HepG2 (cell line): ENCODE measurements around the gene PSMD12. TPM values are rescaled to one million over a fixed set of nuclear protein-coding genes. Genes with fewer than 3 reads are reported as not detected.

ENCODE experiments used
- AHR ChIP-seq: IDR thresholded peaks from 2 replicates; pipeline ENCODE4 v1.6.1; 2018; ENCODE audit warnings: missing genetic modification reagents, missing compliant biosample characterization
- ARID2 ChIP-seq: sonication (generic); formaldehyde crosslinking; IDR thresholded peaks from 2 replicates; pipeline ENCODE4 v1.8.1; 2022; ENCODE audit warnings: mild to moderate bottlenecking, missing genetic modification reagents, borderline replicate concordance
- ARID5B ChIP-seq: IDR thresholded peaks from 2 replicates; pipeline ENCODE4 v1.4.0; 2020; ENCODE audit warnings: mild to moderate bottlenecking, missing genetic modification reagents
- ATRX ChIP-seq: sonication (generic); formaldehyde crosslinking; IDR thresholded peaks from 2 replicates; pipeline ENCODE4 v1.4.0; 2020; ENCODE audit warnings: missing genetic modification reagents, borderline replicate concordance
- FOXK2 ChIP-seq: fragments of 450-650 bp; IDR thresholded peaks from 2 replicates; pipeline ENCODE4 v1.6.1; 2016
- HDAC2 ChIP-seq: sonication (generic); formaldehyde crosslinking; IDR thresholded peaks from 2 replicates; pipeline ENCODE4 v1.4.0; 2020; ENCODE audit warnings: missing genetic modification reagents
- HNRNPUL1 ChIP-seq: fragments of 200-400 bp; formaldehyde crosslinking; IDR thresholded peaks from 2 replicates; pipeline ENCODE4 v1.6.1; 2017; ENCODE audit warnings: low read depth, mild to moderate bottlenecking, low read length, moderate library complexity
- MED8 ChIP-seq: sonication (generic); formaldehyde crosslinking; IDR thresholded peaks from 2 replicates; pipeline ENCODE4 v1.8.1; 2023; ENCODE audit warnings: mild to moderate bottlenecking, missing genetic modification reagents; ENCODE audit not compliant: insufficient replicate concordance
- PAF1 ChIP-seq: IDR thresholded peaks from 2 replicates; pipeline ENCODE4 v1.6.1; 2016; ENCODE audit warnings: missing genetic modification reagents, missing compliant biosample characterization
- RARG ChIP-seq: sonication (generic); formaldehyde crosslinking; IDR thresholded peaks from 2 replicates; pipeline ENCODE4 v1.4.0; 2020; ENCODE audit warnings: low read depth, mild to moderate bottlenecking, missing genetic modification reagents
- RELA ChIP-seq: sonication (generic); formaldehyde crosslinking; IDR thresholded peaks from 2 replicates; pipeline ENCODE4 v1.4.0; 2020; ENCODE audit warnings: missing genetic modification reagents
- RFX3 ChIP-seq: IDR thresholded peaks from 2 replicates; pipeline ENCODE4 v1.6.1; 2016; ENCODE audit warnings: missing biosample characterization, missing genetic modification reagents
- SKIL ChIP-seq: sonication (generic); formaldehyde crosslinking; IDR thresholded peaks from 2 replicates; pipeline ENCODE4 v1.8.0; 2022; ENCODE audit warnings: missing genetic modification reagents, mild to moderate bottlenecking, moderate library complexity, borderline replicate concordance
- TARDBP ChIP-seq: sonication (generic); formaldehyde crosslinking; IDR thresholded peaks from 2 replicates; pipeline ENCODE4 v1.8.0; 2022; ENCODE audit warnings: mild to moderate bottlenecking, missing genetic modification reagents
- TBL1XR1 ChIP-seq: fragments of 150-350 bp; IDR thresholded peaks from 2 replicates; pipeline ENCODE4 v1.6.1; 2014; ENCODE audit warnings: borderline replicate concordance, low read length; ENCODE audit not compliant: partially characterized antibody
- TCF12 ChIP-seq, 2 experiments: fragments of 450-650 bp in 1 of 2; sonication (generic) in 1 of 2; formaldehyde crosslinking in 1 of 2; IDR thresholded peaks; 2 replicates each; pipeline versions ENCODE4 v1.6.1 to v1.8.0; 2017 to 2022; ENCODE audit warnings: antibody characterized with exemption in 1 of 2, mild to moderate bottlenecking in 1 of 2, missing genetic modification reagents in 1 of 2, moderate library complexity in 1 of 2
- XRCC5 ChIP-seq: fragments of 200-400 bp; formaldehyde crosslinking; optimal IDR thresholded peaks from 2 replicates; pipeline ENCODE3; 2017; ENCODE audit warnings: mild to moderate bottlenecking, low read length
- ZNF7 ChIP-seq: IDR thresholded peaks from 2 replicates; pipeline ENCODE4 v1.6.1; 2016; ENCODE audit warnings: missing biosample characterization, missing genetic modification reagents
- ZNF772 ChIP-seq: sonication (generic); formaldehyde crosslinking; IDR thresholded peaks from 2 replicates; pipeline ENCODE4 v1.5.0; 2020; ENCODE audit warnings: mild to moderate bottlenecking, missing genetic modification reagents
- ZNF841 ChIP-seq: sonication (generic); formaldehyde crosslinking; IDR thresholded peaks from 2 replicates; pipeline ENCODE4 v1.8.1; 2023; ENCODE audit warnings: missing genetic modification reagents, borderline replicate concordance
- polyA plus RNA-seq, 8 experiments: library from polyadenylated mRNA; depleted of rRNA in 3 of 8; stranded (reverse) in 7 of 8; unstranded in 1 of 8; fragments of >200 nt; fragmentation: Illumina TruSeq in 4 of 8; extraction: Trizol in 4 of 8; gene quantifications; 2 replicates each; pipeline versions ENCODE4 v1.2.1 to v1.2.3, GENCODE V29; 2011 to 2016; ENCODE audit warnings: low read depth in 4 of 8, missing spikeins in 1 of 8, mixed read lengths in 1 of 8; ENCODE audit not compliant: insufficient read depth in 1 of 8
- total RNA-seq, 5 experiments: library from RNA; depleted of rRNA; stranded (reverse); fragments of >200 nt; fragmentation: Illumina TruSeq; extraction: Trizol; gene quantifications; 2 replicates each; pipeline ENCODE4 v1.2.3, GENCODE V29; 2016; ENCODE audit warnings: low read depth in 1 of 5
- TF ChIP-seq, protein P1 (sequence below): sonication (generic); formaldehyde crosslinking; IDR thresholded peaks from 2 replicates; pipeline ENCODE4 v1.4.0; 2020; ENCODE audit warnings: low read depth, missing genetic modification reagents

The PSMD12 gene
- total and polyA plus RNA-seq, 2 of the 13 experiments (the other 11 are each of a cell fraction or from before 2014, with no cell fraction given) = 27.4 to 71.7 TPM

- TF ChIP-seq ARID5B (peak; percentile 82), PAF1 (CRISPR knock-in tag) (no peak), XRCC5 (peak; percentile 42), MED8 (CRISPR knock-in tag) (no peak), AHR (CRISPR knock-in tag) (no peak), SKIL (CRISPR knock-in tag) (no peak), TBL1XR1 (no peak), RELA (CRISPR knock-in tag) (no peak), FOXK2 (no peak), ATRX (CRISPR knock-in tag) (no peak), RARG (CRISPR knock-in tag) (no peak), TCF12 (IDR thresholded peaks at IDR 0.05) (no peak), TCF12 (CRISPR knock-in tag; IDR thresholded peaks at IDR 0.05) (no peak), TARDBP (CRISPR knock-in tag) (no peak), HNRNPUL1 (no peak), ZNF7 (peak; percentile 4; the same call in 1 of the 2 replicates), HDAC2 (CRISPR knock-in tag) (0 out of 2 replicates have a peak, but pooled peaks have one; percentile 32), ZNF772 (CRISPR knock-in tag) (peak; percentile 49; the same call in 1 of the 2 replicates), ZNF841 (no peak), RFX3 (no peak), ARID2 (CRISPR knock-in tag) (no peak)
- TF ChIP-seq, protein P1, sequence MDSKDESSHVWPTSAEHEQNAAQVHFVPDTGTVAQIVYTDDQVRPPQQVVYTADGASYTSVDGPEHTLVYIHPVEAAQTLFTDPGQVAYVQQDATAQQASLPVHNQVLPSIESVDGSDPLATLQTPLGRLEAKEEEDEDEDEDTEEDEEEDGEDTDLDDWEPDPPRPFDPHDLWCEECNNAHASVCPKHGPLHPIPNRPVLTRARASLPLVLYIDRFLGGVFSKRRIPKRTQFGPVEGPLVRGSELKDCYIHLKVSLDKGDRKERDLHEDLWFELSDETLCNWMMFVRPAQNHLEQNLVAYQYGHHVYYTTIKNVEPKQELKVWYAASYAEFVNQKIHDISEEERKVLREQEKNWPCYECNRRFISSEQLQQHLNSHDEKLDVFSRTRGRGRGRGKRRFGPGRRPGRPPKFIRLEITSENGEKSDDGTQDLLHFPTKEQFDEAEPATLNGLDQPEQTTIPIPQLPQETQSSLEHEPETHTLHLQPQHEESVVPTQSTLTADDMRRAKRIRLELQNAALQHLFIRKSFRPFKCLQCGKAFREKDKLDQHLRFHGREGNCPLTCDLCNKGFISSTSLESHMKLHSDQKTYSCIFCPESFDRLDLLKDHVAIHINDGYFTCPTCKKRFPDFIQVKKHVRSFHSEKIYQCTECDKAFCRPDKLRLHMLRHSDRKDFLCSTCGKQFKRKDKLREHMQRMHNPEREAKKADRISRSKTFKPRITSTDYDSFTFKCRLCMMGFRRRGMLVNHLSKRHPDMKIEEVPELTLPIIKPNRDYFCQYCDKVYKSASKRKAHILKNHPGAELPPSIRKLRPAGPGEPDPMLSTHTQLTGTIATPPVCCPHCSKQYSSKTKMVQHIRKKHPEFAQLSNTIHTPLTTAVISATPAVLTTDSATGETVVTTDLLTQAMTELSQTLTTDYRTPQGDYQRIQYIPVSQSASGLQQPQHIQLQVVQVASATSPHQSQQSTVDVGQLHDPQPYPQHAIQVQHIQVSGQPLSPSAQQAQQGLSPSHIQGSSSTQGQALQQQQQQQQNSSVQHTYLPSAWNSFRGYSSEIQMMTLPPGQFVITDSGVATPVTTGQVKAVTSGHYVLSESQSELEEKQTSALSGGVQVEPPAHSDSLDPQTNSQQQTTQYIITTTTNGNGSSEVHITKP (CRISPR knock-in tag) = 0 out of 2 replicates have a peak, but pooled peaks have one; percentile 14
These were observed 24.4 kb upstream of the PSMD12 start (continued) for GRCh38 chr17:67390646-67391361.
